ENCODE measurements around the gene GRPR.

GRCh38 chrX:16138108-16138427 is 14.7 kb downstream of the GRPR start:
- TF ChIP-seq CTCF (conservative IDR thresholded peaks at IDR 0.05), result peak; percentile 19; the same call in 1 of the 2 replicates
- TF ChIP-seq ZFX (IDR thresholded peaks at IDR 0.05), result no peak

All from C4-2B (cell line).